Measurements from ENCODE around the gene TP53TG5.
A peak's percentile ranks its signal among the peaks of the same experiment; 100 is the strongest.

TP53TG5 gene

GRCh38 chr20:45370571-45371160, 7.5 kb downstream of the TP53TG5 start:
- Histone ChIP-seq H3K36me3 (ENCODE audit: control insufficient read depth, low read length) (peaks cover 30% of the 10 kb centered on the region), H3K27me3 (ENCODE audit: control insufficient read depth, low read length) (no peaks in the 10 kb centered on the region), H4K20me1 (ENCODE audit: control insufficient read depth, insufficient read depth, low read depth, low read length) (peaks cover 14% of the 10 kb centered on the region), H3K27ac (ENCODE audit: low read depth, low read length) (no peak overlapping the region), H3K4me2 (ENCODE audit: low read length) (no peak overlapping the region), H3K9me3 (ENCODE audit: control insufficient read depth, insufficient read depth, low read length) (no peaks in the 10 kb centered on the region), H3K4me1 (ENCODE audit: control insufficient read depth, low read length) (peaks cover 56% of the 10 kb centered on the region), H3K9me2 (replicated peaks; ENCODE audit: control insufficient read depth, low read length) (no peaks in the 10 kb centered on the region), H3F3A (ENCODE audit: control insufficient read depth, insufficient read depth) (peaks cover 22% of the 10 kb centered on the region), H3K4me3 (ENCODE audit: low read length) (no peak overlapping the region), H3K79me2 (ENCODE audit: control insufficient read depth, low read length) (peaks cover 16% of the 10 kb centered on the region)
- TF ChIP-seq CTCF (IDR thresholded peaks at IDR 0.05; ENCODE audit: low read depth, low read length, poor library complexity, severe bottlenecking) (no peak), EZH2phosphoT487 (IDR thresholded peaks at IDR 0.05; ENCODE audit: borderline replicate concordance, low read length) (no peak)

- Histone ChIP-seq H3F3A (ENCODE audit: control insufficient read depth, insufficient read depth) (peaks cover 27% of the 10 kb centered on the region), H3K36me3 (ENCODE audit: control insufficient read depth, low read length) (peaks cover 43% of the 10 kb centered on the region), H3K79me2 (ENCODE audit: control insufficient read depth, low read length) (peaks cover 36% of the 10 kb centered on the region), H3K27me3 (ENCODE audit: control insufficient read depth, low read length) (no peaks in the 10 kb centered on the region), H3K4me3 (ENCODE audit: low read length) (peak overlapping the region; percentile 68), H3K9me3 (ENCODE audit: control insufficient read depth, insufficient read depth, low read length) (no peaks in the 10 kb centered on the region), H3K27ac (ENCODE audit: low read depth, low read length) (peak overlapping the region; percentile 80), H4K20me1 (ENCODE audit: control insufficient read depth, insufficient read depth, low read depth, low read length) (peaks cover 19% of the 10 kb centered on the region), H3K4me2 (ENCODE audit: low read length) (peak overlapping the region; percentile 94), H3K9me2 (replicated peaks; ENCODE audit: control insufficient read depth, low read length) (no peaks in the 10 kb centered on the region), H3K4me1 (ENCODE audit: control insufficient read depth, low read length) (peaks cover 65% of the 10 kb centered on the region)
- TF ChIP-seq EZH2phosphoT487 (IDR thresholded peaks at IDR 0.05; ENCODE audit: borderline replicate concordance, low read length) (no peak), CTCF (IDR thresholded peaks at IDR 0.05; ENCODE audit: low read depth, low read length, poor library complexity, severe bottlenecking) (no peak)
These were observed 9.7 kb downstream of the TP53TG5 start for GRCh38 chr20:45368221-45368980.

GRCh38 chr20:45367126-45367525, 11.0 kb downstream of the TP53TG5 start:
- Histone ChIP-seq H3K9me2 (replicated peaks; ENCODE audit: control insufficient read depth, low read length) (no peaks in the 10 kb centered on the region), H3K27ac (ENCODE audit: low read depth, low read length) (peak overlapping the region; percentile 80), H3F3A (ENCODE audit: control insufficient read depth, insufficient read depth) (peaks cover 27% of the 10 kb centered on the region), H3K4me1 (ENCODE audit: control insufficient read depth, low read length) (peaks cover 63% of the 10 kb centered on the region), H3K36me3 (ENCODE audit: control insufficient read depth, low read length) (peaks cover 43% of the 10 kb centered on the region), H3K9me3 (ENCODE audit: control insufficient read depth, insufficient read depth, low read length) (no peaks in the 10 kb centered on the region), H4K20me1 (ENCODE audit: control insufficient read depth, insufficient read depth, low read depth, low read length) (peaks cover 19% of the 10 kb centered on the region), H3K79me2 (ENCODE audit: control insufficient read depth, low read length) (peaks cover 38% of the 10 kb centered on the region), H3K4me2 (ENCODE audit: low read length) (peak overlapping the region; percentile 94), H3K4me3 (ENCODE audit: low read length) (peak overlapping the region; percentile 62), H3K27me3 (ENCODE audit: control insufficient read depth, low read length) (no peaks in the 10 kb centered on the region)
- TF ChIP-seq CTCF (IDR thresholded peaks at IDR 0.05; ENCODE audit: low read depth, low read length, poor library complexity, severe bottlenecking) = no peak
- no peak for TF ChIP-seq EZH2phosphoT487 (IDR thresholded peaks at IDR 0.05; ENCODE audit: borderline replicate concordance, low read length)

All from DOHH2 (cell line).